GM23338 (cell line): ENCODE measurements around the gene RBBP8. TPM values are rescaled to one million over a fixed set of nuclear protein-coding genes. Genes with fewer than 3 reads are reported as not detected.

Source experiments
- ATAC-seq: fragments of 200-7000 bp; cut with Tn5 transposase; 3 replicates; pipeline ENCODE4 v1.9.1; 2020
- DNase-seq: peaks from one replicate; pipeline ENCODE4 v3.0.0-alpha.2; 2015; ENCODE audit warnings: low spot score
- H2AFZ ChIP-seq: fragments of 200-600 bp; sonication (generic); 2 replicates; pipeline ENCODE4 v1.8.0; 2016; ENCODE audit warnings: antibody characterized with exemption, mild to moderate bottlenecking, moderate library complexity
- H3F3A ChIP-seq: fragments of 200-600 bp; sonication (generic); replicated peaks from 2 replicates; pipeline ENCODE4 v1.8.0; 2017; ENCODE audit warnings: antibody characterized with exemption, mixed run types, low read depth
- H3K27ac ChIP-seq: fragments of 200-600 bp; sonication (generic); 2 replicates; pipeline ENCODE4 v1.6.1; 2016; ENCODE audit warnings: low read depth
- H3K27me3 ChIP-seq: fragments of 200-600 bp; sonication (generic); 2 replicates; pipeline ENCODE4 v1.8.0; 2016; ENCODE audit warnings: mild to moderate bottlenecking, mixed run types, moderate library complexity; ENCODE audit not compliant: insufficient read depth
- H3K36me3 ChIP-seq: fragments of 200-600 bp; sonication (generic); 2 replicates; pipeline ENCODE4 v1.8.0; 2016; ENCODE audit warnings: mild to moderate bottlenecking; ENCODE audit not compliant: insufficient read depth
- H3K4me1 ChIP-seq: fragments of 200-600 bp; sonication (generic); 2 replicates; pipeline ENCODE4 v1.8.0; 2016; ENCODE audit warnings: mild to moderate bottlenecking, moderate library complexity; ENCODE audit not compliant: insufficient read depth
- H3K4me2 ChIP-seq: fragments of 200-600 bp; sonication (generic); 2 replicates; pipeline ENCODE4 v1.7.1; 2017; ENCODE audit warnings: mixed run types
- H3K4me3 ChIP-seq: fragments of 200-600 bp; sonication (generic); 2 replicates; pipeline ENCODE4 v1.6.1; 2016; ENCODE audit warnings: mixed run types
- H3K79me2 ChIP-seq: fragments of 200-600 bp; sonication (generic); replicated peaks from 2 replicates; pipeline ENCODE4 v1.8.0; 2017; ENCODE audit warnings: mild to moderate bottlenecking; ENCODE audit not compliant: insufficient read depth
- H3K9me2 ChIP-seq: fragments of 200-600 bp; sonication (generic); 2 replicates; pipeline ENCODE4 v1.8.0; 2017; ENCODE audit not compliant: insufficient read depth
- H4K20me1 ChIP-seq: fragments of 200-600 bp; sonication (generic); replicated peaks from 2 replicates; pipeline ENCODE4 v1.8.0; 2017; ENCODE audit warnings: mild to moderate bottlenecking; ENCODE audit not compliant: insufficient read depth
- H3K27ac Mint-ChIP-seq: 2 replicates; pipeline ENCODE4 v1.8.0; 2020; ENCODE audit warnings: inconsistent platforms, mild to moderate bottlenecking, moderate library complexity, mixed read lengths
- H3K27me3 Mint-ChIP-seq: 3 replicates; pipeline ENCODE4 v1.8.0; 2022; ENCODE audit warnings: low read depth, mild to moderate bottlenecking, moderate library complexity, mixed read lengths, inconsistent platforms; ENCODE audit not compliant: insufficient read depth, poor library complexity
- H3K36me3 Mint-ChIP-seq: 3 replicates; pipeline ENCODE4 v1.8.0; 2021; ENCODE audit warnings: low read depth, mild to moderate bottlenecking, inconsistent platforms, moderate library complexity, mixed read lengths
- H3K4me1 Mint-ChIP-seq: 3 replicates; pipeline ENCODE4 v1.8.0; 2020; ENCODE audit warnings: mild to moderate bottlenecking, inconsistent platforms, mixed read lengths
- H3K4me3 Mint-ChIP-seq: 3 replicates; pipeline ENCODE4 v1.8.0; 2021; ENCODE audit warnings: moderate library complexity, mild to moderate bottlenecking, inconsistent platforms, mixed read lengths
- H3K9me3 Mint-ChIP-seq: 3 replicates; pipeline ENCODE4 v1.8.0; 2020; ENCODE audit warnings: moderate library complexity, mild to moderate bottlenecking, inconsistent platforms, mixed read lengths
- CREB1 ChIP-seq: fragments of 250-450 bp; sonication (Bioruptor Pico); IDR thresholded peaks from 2 replicates; pipeline ENCODE4 v1.5.0; 2020; ENCODE audit warnings: low read depth, mild to moderate bottlenecking, moderate library complexity
- CTCF ChIP-seq, 2 experiments: fragments of 200-600 bp in 1 of 2; sonication (generic) in 1 of 2; conservative IDR thresholded peaks; 2 replicates each; pipeline versions ENCODE4 v1.5.1 to v1.6.1; 2016 to 2017; ENCODE audit warnings: antibody characterized with exemption in 2 of 2, low read depth in 2 of 2, mild to moderate bottlenecking in 2 of 2, moderate library complexity in 1 of 2
- EZH2 ChIP-seq: fragments of 200-600 bp; sonication (generic); IDR thresholded peaks from one replicate; pipeline ENCODE4 v1.8.0; 2017; ENCODE audit warnings: antibody characterized with exemption, mild to moderate bottlenecking, low read depth; ENCODE audit not compliant: unreplicated experiment
- EZH2phosphoT487 ChIP-seq: fragments of 200-600 bp; sonication (generic); IDR thresholded peaks from one replicate; pipeline ENCODE4 v1.8.1; 2018; ENCODE audit warnings: antibody characterized with exemption; ENCODE audit not compliant: unreplicated experiment
- JUNB ChIP-seq: IDR thresholded peaks from one replicate; pipeline ENCODE4 v1.6.1; 2016; ENCODE audit warnings: antibody characterized with exemption; ENCODE audit not compliant: unreplicated experiment
- NANOG ChIP-seq: IDR thresholded peaks from 2 replicates; pipeline ENCODE4 v1.6.1; 2016; ENCODE audit warnings: antibody characterized with exemption, borderline replicate concordance
- POLR2AphosphoS5 ChIP-seq: IDR thresholded peaks from 2 replicates; pipeline ENCODE4 v1.6.1; 2016; ENCODE audit warnings: antibody characterized with exemption, low read depth
- REST ChIP-seq: IDR thresholded peaks from one replicate; pipeline ENCODE4 v1.6.1; 2018; ENCODE audit warnings: antibody characterized with exemption; ENCODE audit not compliant: unreplicated experiment
- STAT1 ChIP-seq: IDR thresholded peaks from one replicate; pipeline ENCODE4 v1.6.1; 2016; ENCODE audit warnings: antibody characterized with exemption; ENCODE audit not compliant: unreplicated experiment
- ZNF114 ChIP-seq: fragments of 250-450 bp; sonication (Bioruptor Pico); IDR thresholded peaks from 2 replicates; pipeline ENCODE4 v1.5.0; 2020; ENCODE audit warnings: mild to moderate bottlenecking, moderate library complexity
- ZNF331 ChIP-seq: fragments of 250-450 bp; sonication (Bioruptor Pico); IDR thresholded peaks from 2 replicates; pipeline ENCODE4 v1.5.0; 2020; ENCODE audit warnings: low read depth, mild to moderate bottlenecking, moderate library complexity
- polyA plus RNA-seq: library from polyadenylated mRNA; unstranded; fragments of >200 nt; fragmentation: Nextera tagmentation; extraction: Ambion mirVana; gene quantifications from 2 replicates; pipeline ENCODE4 v1.2.1, GENCODE V29; 2016
- total RNA-seq: library from RNA; depleted of rRNA; stranded (reverse); fragments of >200 nt; shearing (Covaris generic); gene quantifications from 2 replicates; pipeline ENCODE4 v1.2.3, GENCODE V29; 2014
- TF ChIP-seq, protein P1 (sequence below): IDR thresholded peaks from 2 replicates; pipeline ENCODE4 v1.6.1; 2016; ENCODE audit warnings: antibody characterized with exemption

Gene RBBP8
- total and polyA plus RNA-seq, 2 experiments from 2014 or later, result 53.3 to 55.6 TPM

DNA sequence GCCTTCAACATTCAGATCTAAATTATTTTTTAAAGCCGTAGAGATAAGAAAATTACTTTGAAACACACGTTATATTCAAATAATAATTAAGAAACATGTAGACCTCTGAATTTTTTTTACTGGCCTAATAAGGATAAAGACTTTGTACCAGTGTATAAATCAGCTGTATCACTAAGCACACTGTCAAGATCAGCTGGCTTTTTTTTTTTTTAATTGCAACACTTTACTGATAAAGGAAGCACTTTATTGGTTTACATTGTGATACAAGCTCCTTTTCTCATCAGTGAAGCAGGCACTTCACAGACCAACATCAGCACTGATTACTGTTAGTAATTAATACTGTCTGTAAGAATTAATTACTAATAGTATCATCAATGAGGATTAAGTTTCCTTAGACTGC, 88.5 kb downstream of the RBBP8 start:
- Histone ChIP-seq H3K4me1 (no peaks in the 10 kb centered on the region), H2AFZ (no peak overlapping the region), H3F3A (no peaks in the 10 kb centered on the region), H4K20me1 (no peaks in the 10 kb centered on the region), H3K4me3 (no peak overlapping the region), H3K9me2 (no peaks in the 10 kb centered on the region), H3K27me3 (no peaks in the 10 kb centered on the region), H3K4me2 (no peak overlapping the region), H3K27ac (no peak overlapping the region), H3K36me3 (peaks cover 15% of the 10 kb centered on the region), H3K79me2 (no peaks in the 10 kb centered on the region)
- H3K27ac Mint-ChIP-seq, result no peak overlapping the region
- H3K4me1 Mint-ChIP-seq, result no peaks in the 10 kb centered on the region
- no peaks in the 10 kb centered on the region for H3K9me3 Mint-ChIP-seq
- ATAC-seq (no peak), DNase-seq (no peak)
- H3K27me3 Mint-ChIP-seq, result no peaks in the 10 kb centered on the region
- TF ChIP-seq JUNB (no peak), EZH2phosphoT487 (no peak), EZH2 (no peak), CTCF (conservative IDR thresholded peaks at IDR 0.05; ENCODE audit: low read depth in 2 of 2) (no peak)
- H3K4me3 Mint-ChIP-seq, result no peak overlapping the region
- peaks cover 40% of the 10 kb centered on the region; the same call in 2 of the 3 replicates for H3K36me3 Mint-ChIP-seq

GRCh38 chr18:23032030-23032582, 99.0 kb downstream of the RBBP8 start:
- Histone ChIP-seq H3K36me3 (peaks cover 3% of the 10 kb centered on the region; the same call in 1 of the 2 replicates), H3K27ac (no peak overlapping the region), H3K79me2 (no peaks in the 10 kb centered on the region), H3K27me3 (no peaks in the 10 kb centered on the region), H4K20me1 (no peaks in the 10 kb centered on the region), H3K4me3 (no peak overlapping the region), H3F3A (no peaks in the 10 kb centered on the region), H3K4me2 (no peak overlapping the region), H2AFZ (no peak overlapping the region), H3K4me1 (0 out of 2 replicates have a peak, but pooled peaks cover 5% of the 10 kb centered on the region), H3K9me2 (no peaks in the 10 kb centered on the region)
- Mint-ChIP-seq H3K27me3 (peaks cover 4% of the 10 kb centered on the region), H3K4me3 (no peak overlapping the region), H3K27ac (no peak overlapping the region), H3K36me3 (peaks cover 12% of the 10 kb centered on the region; the same call in 2 of the 3 replicates), H3K9me3 (no peaks in the 10 kb centered on the region), H3K4me1 (peaks cover 14% of the 10 kb centered on the region)
- ATAC-seq (no peak), DNase-seq (peak; percentile 20)
- no peak for TF ChIP-seq CTCF (conservative IDR thresholded peaks at IDR 0.05; ENCODE audit: low read depth in 2 of 2)
- no peak for TF ChIP-seq EZH2
- TF ChIP-seq ZNF114 (CRISPR knock-in tag), result no peak
- TF ChIP-seq CREB1 (CRISPR knock-in tag), result no peak
- TF ChIP-seq NANOG, result no peak
- TF ChIP-seq STAT1, result no peak
- TF ChIP-seq ZNF331 (CRISPR knock-in tag), result no peak
- no peak for TF ChIP-seq REST
- no peak for TF ChIP-seq EZH2phosphoT487
- TF ChIP-seq, protein P1, sequence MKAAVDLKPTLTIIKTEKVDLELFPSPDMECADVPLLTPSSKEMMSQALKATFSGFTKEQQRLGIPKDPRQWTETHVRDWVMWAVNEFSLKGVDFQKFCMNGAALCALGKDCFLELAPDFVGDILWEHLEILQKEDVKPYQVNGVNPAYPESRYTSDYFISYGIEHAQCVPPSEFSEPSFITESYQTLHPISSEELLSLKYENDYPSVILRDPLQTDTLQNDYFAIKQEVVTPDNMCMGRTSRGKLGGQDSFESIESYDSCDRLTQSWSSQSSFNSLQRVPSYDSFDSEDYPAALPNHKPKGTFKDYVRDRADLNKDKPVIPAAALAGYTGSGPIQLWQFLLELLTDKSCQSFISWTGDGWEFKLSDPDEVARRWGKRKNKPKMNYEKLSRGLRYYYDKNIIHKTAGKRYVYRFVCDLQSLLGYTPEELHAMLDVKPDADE, result no peak
- no peak for TF ChIP-seq JUNB
- TF ChIP-seq POLR2AphosphoS5, result no peak
